H1 (cell line): ENCODE measurements around the gene CERT1. TPM values are rescaled to one million over a fixed set of nuclear protein-coding genes. Genes with fewer than 3 reads are reported as not detected.

ENCODE experiments used
- CTCF ChIA-PET: fragments of 300-600 bp; sonication (Branson Sonifier 250); formaldehyde crosslinking; loops from one replicate; lab custom pipeline; 2021; ENCODE audit not compliant: partially characterized antibody; lab: Charles Lee
- POLR2A ChIA-PET: fragments of 300-600 bp; sonication (Branson Sonifier 250); formaldehyde crosslinking; loops from one replicate; lab custom pipeline; 2021; ENCODE audit warnings: inconsistent platforms; ENCODE audit not compliant: partially characterized antibody; lab: Charles Lee
- DNase-seq, 2 experiments: peaks; one replicate each; pipeline versions ENCODE4 v3.0.0 to v3.0.0-alpha.2; 2010 to 2022; ENCODE audit warnings: low spot score in 2 of 2, low read depth in 1 of 2, mixed read lengths in 1 of 2
- FAIRE-seq: peaks from 2 replicates; lab custom pipeline; 2011; peaks lifted over from hg19 to GRCh38; lab: Jason Lieb, UNC
- H2AFZ ChIP-seq: 2 replicates; pipeline ENCODE4 v1.8.1; 2012; ENCODE audit warnings: low read length, inconsistent platforms
- H2AK5ac ChIP-seq: 2 replicates; pipeline ENCODE4 v1.6.1; 2013; ENCODE audit warnings: low read depth, low read length
- H2BK120ac ChIP-seq: replicated peaks from 2 replicates; pipeline ENCODE3; 2013; ENCODE audit warnings: low read depth, low read length, inconsistent platforms
- H2BK12ac ChIP-seq: 2 replicates; pipeline ENCODE4 v1.6.1; 2013; ENCODE audit warnings: low read depth, low read length
- H2BK15ac ChIP-seq: 2 replicates; pipeline ENCODE4 v1.6.1; 2013; ENCODE audit warnings: low read length
- H2BK20ac ChIP-seq: 2 replicates; pipeline ENCODE4 v1.6.1; 2013; ENCODE audit warnings: low read length
- H2BK5ac ChIP-seq: 2 replicates; pipeline ENCODE4 v1.6.1; 2013; ENCODE audit warnings: low read depth, low read length
- H3K14ac ChIP-seq: 2 replicates; pipeline ENCODE4 v1.6.1; 2013; ENCODE audit warnings: inconsistent platforms; ENCODE audit not compliant: insufficient read length
- H3K18ac ChIP-seq: 2 replicates; pipeline ENCODE4 v1.6.1; 2013; ENCODE audit warnings: low read length; ENCODE audit errors: extremely low read depth
- H3K23ac ChIP-seq: 2 replicates; pipeline ENCODE4 v1.6.1; 2013; ENCODE audit warnings: inconsistent platforms; ENCODE audit not compliant: insufficient read length
- H3K23me2 ChIP-seq: 2 replicates; pipeline ENCODE4 v1.6.1; 2013; ENCODE audit warnings: low read depth, low read length
- H3K27ac ChIP-seq: 2 replicates; pipeline ENCODE4 v1.6.1; 2011; ENCODE audit warnings: low read depth, low read length, inconsistent platforms
- H3K27me3 ChIP-seq, 4 experiments: replicated peaks in 1 of 4; 1 replicate in 1 of 4; 2 replicates in 3 of 4; pipeline versions ENCODE4 v1.6.1 to v1.8.1; 2011 to 2013; ENCODE audit warnings: low read length in 3 of 4, mild to moderate bottlenecking in 3 of 4, inconsistent platforms in 2 of 4, mixed read lengths in 2 of 4, moderate library complexity in 1 of 4; ENCODE audit not compliant: control insufficient read depth in 3 of 4, insufficient read depth in 3 of 4; ENCODE audit errors: extremely low read depth in 1 of 4
- H3K36me3 ChIP-seq, 4 experiments: 2 replicates each; pipeline versions ENCODE4 v1.6.1 to v1.8.1; 2011 to 2013; ENCODE audit warnings: mild to moderate bottlenecking in 4 of 4, low read length in 3 of 4, moderate library complexity in 2 of 4, control low read depth in 1 of 4, inconsistent platforms in 1 of 4; ENCODE audit not compliant: insufficient read depth in 4 of 4, control insufficient read depth in 2 of 4
- H3K4ac ChIP-seq: replicated peaks from 2 replicates; pipeline ENCODE3; 2013; ENCODE audit warnings: low read length, low read depth, mixed read lengths, inconsistent platforms; ENCODE audit not compliant: insufficient read length
- H3K4me1 ChIP-seq, 4 experiments: replicated peaks in 1 of 4; 1 replicate in 1 of 4; 2 replicates in 3 of 4; pipeline versions ENCODE4 v1.6.1 to v1.8.1; 2011 to 2013; ENCODE audit warnings: low read length in 3 of 4, inconsistent platforms in 2 of 4, mixed read lengths in 1 of 4; ENCODE audit not compliant: insufficient read depth in 4 of 4, control insufficient read depth in 3 of 4
- H3K4me2 ChIP-seq, 2 experiments: 2 replicates each; pipeline versions ENCODE4 v1.6.1 to v1.8.1; 2011 to 2013; ENCODE audit warnings: low read depth in 2 of 2, low read length in 2 of 2, control low read depth in 1 of 2, inconsistent platforms in 1 of 2, mild to moderate bottlenecking in 1 of 2; ENCODE audit not compliant: insufficient read depth in 1 of 2
- H3K4me3 ChIP-seq, 4 experiments: fragments of 200-600, 300-600 bp in 1 of 4; sonication (generic), shearing (Covaris generic), sonication (Bioruptor Twin) in 1 of 4; 2 replicates each; pipeline versions ENCODE4 v1.5.1 to v1.8.1; 2011 to 2016; ENCODE audit warnings: low read length in 4 of 4, low read depth in 3 of 4, control low read depth in 2 of 4, inconsistent platforms in 2 of 4, mild to moderate bottlenecking in 2 of 4, mixed read lengths in 1 of 4, moderate library complexity in 1 of 4; ENCODE audit not compliant: insufficient read depth in 2 of 4; ENCODE audit errors: extremely low read depth in 1 of 4
- H3K56ac ChIP-seq: replicated peaks from 2 replicates; pipeline ENCODE3; 2013; ENCODE audit warnings: low read depth, mild to moderate bottlenecking, mixed read lengths, low read length, inconsistent platforms; ENCODE audit not compliant: insufficient read length
- H3K79me1 ChIP-seq: 2 replicates; pipeline ENCODE4 v1.6.1; 2013; ENCODE audit warnings: low read depth, low read length, control low read depth
- H3K79me2 ChIP-seq, 2 experiments: 2 replicates each; pipeline versions ENCODE4 v1.6.1 to v1.8.1; 2012 to 2013; ENCODE audit warnings: low read length in 2 of 2, mild to moderate bottlenecking in 2 of 2, inconsistent platforms in 1 of 2; ENCODE audit not compliant: insufficient read depth in 2 of 2, control insufficient read depth in 1 of 2
- H3K9ac ChIP-seq, 4 experiments: replicated peaks in 1 of 4; 1 replicate in 1 of 4; 2 replicates in 3 of 4; pipeline versions ENCODE4 v1.6.1 to v1.8.1; 2011 to 2013; ENCODE audit warnings: low read depth in 3 of 4, low read length in 3 of 4, control low read depth in 2 of 4, mild to moderate bottlenecking in 2 of 4, moderate library complexity in 2 of 4, inconsistent platforms in 1 of 4; ENCODE audit errors: extremely low read depth in 1 of 4
- H3K9me3 ChIP-seq, 2 experiments: 2 replicates each; pipeline versions ENCODE4 v1.6.1 to v1.8.1; 2012 to 2013; ENCODE audit warnings: mild to moderate bottlenecking in 2 of 2, moderate library complexity in 2 of 2, control low read depth in 1 of 2, inconsistent platforms in 1 of 2, low read depth in 1 of 2, low read length in 1 of 2, mixed read lengths in 1 of 2; ENCODE audit not compliant: insufficient read depth in 2 of 2
- H4K20me1 ChIP-seq, 2 experiments: replicated peaks in 1 of 2; 2 replicates each; pipeline versions ENCODE3 to v1.8.1; 2011 to 2013; ENCODE audit warnings: inconsistent platforms in 2 of 2, low read length in 2 of 2, mild to moderate bottlenecking in 1 of 2; ENCODE audit not compliant: insufficient read depth in 2 of 2, control insufficient read depth in 1 of 2
- H4K5ac ChIP-seq: 2 replicates; pipeline ENCODE4 v1.6.1; 2013; ENCODE audit warnings: low read length, low read depth, mixed read lengths, inconsistent platforms; ENCODE audit not compliant: insufficient read length
- H4K8ac ChIP-seq: 2 replicates; pipeline ENCODE4 v1.8.0; 2013; ENCODE audit warnings: mild to moderate bottlenecking, moderate library complexity, low read length, inconsistent platforms; ENCODE audit not compliant: insufficient read depth; ENCODE audit errors: extremely low read depth
- H4K91ac ChIP-seq: replicated peaks from 2 replicates; pipeline ENCODE3; 2013; ENCODE audit warnings: low read length, mixed read lengths, inconsistent platforms; ENCODE audit not compliant: insufficient read length
- CBX8 ChIP-seq: fragments of 300-800, 300-1000 bp; sonication (generic); IDR thresholded peaks from 2 replicates; pipeline ENCODE4 v1.7.1; 2016; ENCODE audit warnings: low read depth, low read length, borderline replicate concordance
- CREB1 ChIP-seq: IDR thresholded peaks from 2 replicates; pipeline ENCODE4 v1.6.1; 2012; ENCODE audit warnings: inconsistent platforms
- CTCF ChIP-seq, 3 experiments: IDR thresholded peaks; 1 replicate in 2 of 3; 2 replicates in 1 of 3; pipeline versions ENCODE4 v1.5.1 to v1.6.1; 2011; ENCODE audit warnings: low read length in 3 of 3, mild to moderate bottlenecking in 3 of 3, inconsistent platforms in 2 of 3, low read depth in 1 of 3, moderate library complexity in 1 of 3; ENCODE audit not compliant: insufficient read depth in 1 of 3; ENCODE audit errors: control extremely low read depth in 1 of 3
- GTF2F1 ChIP-seq: IDR thresholded peaks from 2 replicates; pipeline ENCODE4 v1.6.1; 2012; ENCODE audit warnings: low read depth, low read length, improper control_type of control experiment, borderline replicate concordance
- WGBS, 2 experiments: shearing (Covaris generic) in 1 of 2; methylation state at CpG; one replicate each; pipeline versions ENCODE4 v1.1.6 to v1.1.7; 2013 to 2015; ENCODE audit warnings: low lambda C conversion rate in 2 of 2, mixed read lengths in 2 of 2, inconsistent platforms in 1 of 2, low coverage in 1 of 2, missing lambda C conversion rate in 1 of 2; ENCODE audit not compliant: insufficient replicate concordance in 2 of 2, insufficient coverage in 1 of 2, insufficient read length in 1 of 2; ENCODE audit errors: extremely low coverage in 1 of 2, missing lambda C conversion rate in 1 of 2; 5-methylcytosine and 5-hydroxymethylcytosine counted together
- polyA plus RNA-seq, 7 experiments: library from polyadenylated mRNA; depleted of rRNA in 3 of 7; stranded (reverse) in 5 of 7; unstranded in 2 of 7; fragments of >200 nt in 5 of 7; fragments of 200-250 nt in 2 of 7; gene quantifications; 1 replicate in 5 of 7; 2 replicates in 1 of 7; 4 replicates in 1 of 7; pipeline versions ENCODE4 v1.2.1 to v1.2.3, GENCODE V29; 2011 to 2013; ENCODE audit warnings: missing spikeins in 2 of 7, mixed read lengths in 2 of 7
- total RNA-seq: library from RNA; stranded (reverse); fragmentation: NEBNext Ultra II Directional; extraction: Animal tissue kit (Norgen Biotek cat#: 25700); gene quantifications from 2 replicates; pipeline ENCODE4 v1.2.1, GENCODE V29; 2021

The CERT1 gene
- total and polyA plus RNA-seq, 2 of the 8 experiments (the other 6 are each of a cell fraction or from before 2014, with no cell fraction given): 7.8 to 55.3 TPM

- H3K18ac ChIP-seq: no peak overlapping the region
- TF ChIP-seq CBX8: no peak
- no peak for TF ChIP-seq GTF2F1
- no peak for TF ChIP-seq CTCF (IDR thresholded peaks at IDR 0.05; ENCODE audit: control extremely low read depth in 1 of 3, insufficient read depth in 1 of 3, low read depth in 1 of 3, low read length in 3 of 3)
- no peak for TF ChIP-seq CREB1
- TF ChIP-seq, all 59 proteins: peak for 0
- Histone ChIP-seq H3K36me3 (peaks cover 0 to 36% (median 6%) of the 10 kb centered on the region in 4 experiments; a peak in 5 of 8 replicates), H3K9ac (no peak overlapping the region), H3K9me3 (no peaks in the 10 kb centered on the region), H3K4me1 (no peaks in the 10 kb centered on the region), H2BK15ac (no peak overlapping the region), H2AK5ac (no peak overlapping the region), H3K79me1 (no peaks in the 10 kb centered on the region), H4K8ac (no peak overlapping the region), H3K23ac (no peak overlapping the region), H2BK5ac (no peak overlapping the region), H3K23me2 (no peaks in the 10 kb centered on the region), H3K27me3 (peaks cover 0 to 1% (median 0%) of the 10 kb centered on the region in 4 experiments; a peak in 1 of 7 replicates), H3K4ac (no peak overlapping the region), H3K27ac (no peak overlapping the region), H4K5ac (no peak overlapping the region), H3K56ac (no peak overlapping the region), H4K20me1 (no peaks in the 10 kb centered on the region), H2BK20ac (no peak overlapping the region), H3K4me3 (no peak overlapping the region), H3K79me2 (no peaks in the 10 kb centered on the region), H4K91ac (no peak overlapping the region), H3K4me2 (no peak overlapping the region), H2BK12ac (no peak overlapping the region), H2AFZ (no peak overlapping the region), H3K14ac (no peak overlapping the region), H2BK120ac (no peak overlapping the region)
- ChIA-PET POLR2A (no interaction called here), CTCF (no interaction called here)
- no peak for FAIRE-seq
- 83% methylated on average over 1 of the region's 1 CpG; no CpG with 5 or more reads in 1 of the 2 experiments for WGBS, 2 experiments
- no peak for DNase-seq
Observed at GRCh38 chr5:75384218-75384617, 127.2 kb downstream of the CERT1 start.
